Endometrial microvascular endothelial cells (primary cell): ENCODE results near the gene EDEM3. TPM values are rescaled to one million over a fixed set of nuclear protein-coding genes. Genes with fewer than 3 reads are reported as not detected.

ENCODE experiments used
- in situ Hi-C: cut with HindIII; loops from 2 replicates; pipeline ENCODE4 v1.10.0; 2017; ENCODE audit warnings: low sequenced_read_pairs, low pct_unique_long_range_greater_than_20kb; ENCODE audit errors: inconsistent ontology term
- total RNA-seq: library from RNA; depleted of rRNA; stranded (reverse); fragments of >200 nt; gene quantifications from one replicate; pipeline ENCODE4 v1.2.3, GENCODE V29; 2015; ENCODE audit errors: inconsistent ontology term

The EDEM3 gene
- total RNA-seq, 1 donor from 2014 or later, result 36.1 TPM

GRCh38 chr1:184747089-184747955 is 7.3 kb downstream of the EDEM3 start:
- in situ Hi-C loops, result no loop called here

- in situ Hi-C loops, result no loop called here
Measured at GRCh38 chr1:184745929-184746638, 8.6 kb downstream of the EDEM3 start.

- in situ Hi-C loops, result no loop called here
Measured at GRCh38 chr1:184745110-184745509, 9.5 kb downstream of the EDEM3 start.

- in situ Hi-C loops, result no loop called here
Measured at GRCh38 chr1:184743062-184743756, 11.4 kb downstream of the EDEM3 start.

- in situ Hi-C loops, result no loop called here
Measured at GRCh38 chr1:184740344-184740743, 14.3 kb downstream of the EDEM3 start.

- in situ Hi-C loops, result no loop called here
Measured at GRCh38 chr1:184739796-184740195, 14.9 kb downstream of the EDEM3 start.

- in situ Hi-C loops, result no loop called here
Measured at GRCh38 chr1:184739070-184739469, 15.6 kb downstream of the EDEM3 start.

GRCh38 chr1:184734980-184735379 is 19.7 kb downstream of the EDEM3 start:
- in situ Hi-C loops, result no loop called here

- in situ Hi-C loops, result no loop called here
Measured at GRCh38 chr1:184724843-184725242, 29.8 kb downstream of the EDEM3 start.

GRCh38 chr1:184716158-184716557 is 38.5 kb downstream of the EDEM3 start:
- in situ Hi-C loops, result no loop called here

- in situ Hi-C loops, result no loop called here
Measured at GRCh38 chr1:184709418-184709817, 45.2 kb downstream of the EDEM3 start.

- in situ Hi-C loops, result no loop called here
Measured at GRCh38 chr1:184708084-184708676, 46.5 kb downstream of the EDEM3 start.

- in situ Hi-C loops, result no loop called here
Measured at GRCh38 chr1:184705271-184705670, 49.4 kb downstream of the EDEM3 start.

- in situ Hi-C loops, result no loop called here
Measured at GRCh38 chr1:184701816-184702215, 52.8 kb downstream of the EDEM3 start.

GRCh38 chr1:184698969-184699368 is 55.7 kb downstream of the EDEM3 start:
- in situ Hi-C loops, result no loop called here

- in situ Hi-C loops, result no loop called here
Measured at GRCh38 chr1:184698016-184698415, 56.6 kb downstream of the EDEM3 start.

GRCh38 chr1:184696403-184696802 is 58.3 kb downstream of the EDEM3 start:
- in situ Hi-C loops, result no loop called here

- in situ Hi-C loops, result no loop called here
Measured at GRCh38 chr1:184695023-184695422, 59.6 kb downstream of the EDEM3 start.

- in situ Hi-C loops, result no loop called here
Measured at GRCh38 chr1:184693011-184693410, 61.6 kb downstream of the EDEM3 start.
